RWPE1 (cell line): ENCODE results near the gene CYRIA.

Experiments used
- CTCF ChIA-PET: fragments of 350-600 bp; sonication (Branson Sonifier 250); formaldehyde crosslinking; extraction: SDS; loops from one replicate; lab custom pipeline; 2021; lab: Yijun Ruan, JAX
- POLR2A ChIA-PET: fragments of 400-600 bp; formaldehyde crosslinking; extraction: SDS; loops from one replicate; lab custom pipeline; 2020; ENCODE audit warnings: antibody characterized with exemption; ENCODE audit not compliant: low non-redundant PET; lab: Yijun Ruan, JAX
- DNase-seq: peaks from one replicate; pipeline ENCODE4 v3.0.0; 2012; ENCODE audit warnings: low spot score
- H3K27ac ChIP-seq: fragments of 450-650 bp; 2 replicates; pipeline ENCODE4 v1.5.1; 2017
- CTCF ChIP-seq: fragments of 450-650 bp; conservative IDR thresholded peaks from 2 replicates; pipeline ENCODE4 v1.5.1; 2017; ENCODE audit warnings: low read depth, mild to moderate bottlenecking

CYRIA gene

DNA sequence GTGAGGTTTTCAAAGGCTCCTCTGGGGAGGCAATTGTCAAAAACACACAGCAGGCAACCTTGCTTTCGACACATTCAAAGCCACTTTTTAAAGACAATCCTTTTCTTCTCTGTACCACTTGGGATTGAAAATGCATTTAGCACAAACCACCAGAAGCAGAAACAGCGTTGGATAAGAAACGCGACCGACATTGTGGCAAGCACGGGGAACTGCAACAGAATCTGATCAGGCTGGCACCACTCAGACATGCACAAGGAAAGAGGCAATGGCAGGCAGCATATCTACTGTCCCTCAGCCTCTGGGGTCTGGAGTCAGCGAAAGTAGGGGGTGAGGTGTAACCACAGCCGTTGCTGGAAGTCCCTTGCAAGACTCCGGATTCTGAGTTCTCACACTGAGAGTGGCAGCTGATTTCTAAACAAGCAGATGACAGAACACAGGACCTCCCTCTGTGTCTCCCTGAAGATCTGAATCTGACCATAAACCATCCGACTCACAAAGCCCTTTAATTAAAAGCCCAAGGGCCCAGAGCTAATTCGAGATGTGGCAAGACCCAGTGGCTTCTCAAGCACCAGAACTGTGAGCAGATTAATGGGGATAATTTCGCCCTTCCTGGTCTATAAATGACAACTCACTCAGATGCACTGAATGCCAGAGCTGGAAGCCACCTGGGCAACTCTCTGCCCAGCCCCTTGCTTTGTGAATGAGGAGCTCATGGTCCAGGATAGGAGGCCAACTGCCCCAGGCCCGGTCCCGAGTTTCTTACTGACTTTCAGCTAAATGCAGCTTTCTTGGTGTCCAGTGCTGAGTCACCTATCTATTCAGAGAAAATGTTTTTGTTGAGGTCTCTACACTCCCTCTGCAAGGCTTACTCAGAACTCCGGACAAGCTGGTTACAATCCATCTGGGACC, 29.6 kb downstream of the CYRIA start:
- H3K27ac ChIP-seq = no peak overlapping the region
- no peak for DNase-seq
- ChIA-PET POLR2A (no interaction called here), CTCF (interaction anchor here (0.5 to 1.1 kb wide), 2 partner anchors 121 to 701 kb away, joined by 3 to 4 read pairs; no protein-coding TSS in a partner anchor)
- TF ChIP-seq CTCF = no peak

- H3K27ac ChIP-seq = no peak overlapping the region
- POLR2A ChIA-PET = no interaction called here
- peak; percentile 42 for DNase-seq
- CTCF ChIA-PET = interaction anchor here (0.6 to 0.8 kb wide), 2 partner anchors 124 to 770 kb away, joined by 3 to 4 read pairs; no protein-coding TSS in a partner anchor
- TF ChIP-seq CTCF = no peak
These were observed 31.8 kb downstream of the CYRIA start for GRCh38 chr2:16633621-16634430.

GRCh38 chr2:16632598-16632997, 33.0 kb downstream of the CYRIA start:
- CTCF ChIA-PET = interaction anchor here (0.8 kb wide), 1 partner anchor 125 kb away, joined by 4 read pairs; no protein-coding TSS in a partner anchor
- DNase-seq = no peak
- H3K27ac ChIP-seq = no peak overlapping the region
- POLR2A ChIA-PET = no interaction called here
- TF ChIP-seq CTCF = no peak

GRCh38 chr2:16630463-16630862, 35.2 kb downstream of the CYRIA start:
- ChIA-PET CTCF (no interaction called here), POLR2A (no interaction called here)
- DNase-seq = no peak
- H3K27ac ChIP-seq = no peak overlapping the region
- no peak for TF ChIP-seq CTCF

DNA sequence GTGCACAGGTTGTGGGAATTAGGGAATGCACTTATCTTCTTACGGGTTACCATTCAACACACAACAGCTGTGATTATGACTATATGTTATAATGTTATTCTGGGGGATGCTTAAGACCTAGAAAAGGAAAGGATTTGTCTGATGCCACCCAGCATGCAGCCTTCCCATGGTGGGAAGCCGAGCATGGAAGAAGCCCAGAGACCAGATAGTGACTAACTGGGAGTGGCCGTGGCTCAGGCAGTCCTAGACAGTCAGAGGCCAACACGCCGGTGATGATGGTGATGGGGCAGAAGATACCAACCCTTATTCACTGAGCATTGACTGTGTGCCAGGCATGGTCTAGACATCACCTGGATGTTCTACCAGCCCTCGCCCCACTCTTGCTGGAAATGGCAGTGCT, 35.9 kb downstream of the CYRIA start:
- DNase-seq = no peak
- POLR2A ChIA-PET = no interaction called here
- H3K27ac ChIP-seq = no peak overlapping the region
- CTCF ChIA-PET = no interaction called here
- no peak for TF ChIP-seq CTCF

- no peak for DNase-seq
- ChIA-PET POLR2A (no interaction called here), CTCF (interaction anchor here (0.8 kb wide), 1 partner anchor 9 kb away, joined by 4 read pairs; no protein-coding TSS in a partner anchor)
- H3K27ac ChIP-seq = no peak overlapping the region
- no peak for TF ChIP-seq CTCF
These were observed 36.6 kb downstream of the CYRIA start for GRCh38 chr2:16629044-16629443.
